ENCODE data around the gene IFI44. TPM values are rescaled to one million over a fixed set of nuclear protein-coding genes. Genes with fewer than 3 reads are reported as not detected.

IFI44 gene
- total and polyA plus RNA-seq, 2 donors from 2014 or later: 21.9 to 42.3 TPM

- FAIRE-seq (no peak), DNase-seq (no peak)
- Histone ChIP-seq H3K27me3 (ENCODE audit: control insufficient read depth, insufficient read depth, low read length) (no peaks in the 10 kb centered on the region), H3K9ac (ENCODE audit: low read length in 3 of 3) (peak overlapping the region in 1 of 3 donors; percentile 18), H3K4me3 (ENCODE audit: low read length in 3 of 3) (peak overlapping the region; percentile 48 to 68 (median 53)), H3K4me1 (ENCODE audit: control insufficient read depth in 2 of 3, insufficient read depth in 2 of 3, low read depth in 1 of 3, low read length in 3 of 3) (no peaks in the 10 kb centered on the region), H3K27ac (ENCODE audit: low read depth in 2 of 2, low read length in 2 of 2) (no peak overlapping the region), H3K36me3 (ENCODE audit: control insufficient read depth in 2 of 3, insufficient read depth in 3 of 3, low read length in 3 of 3) (no peaks in the 10 kb centered on the region), H3K9me3 (ENCODE audit: control insufficient read depth in 2 of 3, insufficient read depth in 1 of 3, low read length in 3 of 3) (peaks cover 0 to 3% (median 0%) of the 10 kb centered on the region in 3 donors)
- intact Hi-C loops (cut with DNase I): no loop called here
- TF ChIP-seq CTCF (IDR thresholded peaks at IDR 0.05; ENCODE audit: borderline replicate concordance, extremely low read depth, insufficient read depth): no peak
Observed at GRCh38 chr1:78650114-78650660, 556 bp downstream of the IFI44 start.

GRCh38 chr1:78651241-78651640 is 1.6 kb downstream of the IFI44 start:
- no peaks in the 10 kb centered on the region for H3K36me3 ChIP-seq (ENCODE audit: control insufficient read depth in 2 of 3, insufficient read depth in 3 of 3, low read length in 3 of 3)
- no peak for FAIRE-seq
- peak overlapping the region in 2 of 3 donors; percentile 48 to 68 for H3K4me3 ChIP-seq (ENCODE audit: low read length in 3 of 3)
- H3K4me1 ChIP-seq (ENCODE audit: control insufficient read depth in 2 of 3, insufficient read depth in 2 of 3, low read depth in 1 of 3, low read length in 3 of 3): no peaks in the 10 kb centered on the region
- TF ChIP-seq CTCF (IDR thresholded peaks at IDR 0.05; ENCODE audit: borderline replicate concordance, extremely low read depth, insufficient read depth): no peak
- no peak overlapping the region for H3K27ac ChIP-seq (ENCODE audit: low read depth in 2 of 2, low read length in 2 of 2)
- H3K27me3 ChIP-seq (ENCODE audit: control insufficient read depth, insufficient read depth, low read length): no peaks in the 10 kb centered on the region
- no peak for DNase-seq
- peaks cover 0 to 3% (median 0%) of the 10 kb centered on the region in 3 donors for H3K9me3 ChIP-seq (ENCODE audit: control insufficient read depth in 2 of 3, insufficient read depth in 1 of 3, low read length in 3 of 3)
- peak overlapping the region in 1 of 3 donors; percentile 46 for H3K9ac ChIP-seq (ENCODE audit: low read length in 3 of 3)
- intact Hi-C loops (cut with DNase I): no loop called here

- Histone ChIP-seq H3K9me3 (ENCODE audit: control insufficient read depth in 2 of 3, insufficient read depth in 1 of 3, low read length in 3 of 3) (peaks cover 0 to 3% (median 0%) of the 10 kb centered on the region in 3 donors), H3K27ac (ENCODE audit: low read depth in 2 of 2, low read length in 2 of 2) (no peak overlapping the region), H3K36me3 (ENCODE audit: control insufficient read depth in 2 of 3, insufficient read depth in 3 of 3, low read length in 3 of 3) (no peaks in the 10 kb centered on the region), H3K27me3 (ENCODE audit: control insufficient read depth, insufficient read depth, low read length) (no peaks in the 10 kb centered on the region), H3K9ac (ENCODE audit: low read length in 3 of 3) (no peak overlapping the region), H3K4me1 (ENCODE audit: control insufficient read depth in 2 of 3, insufficient read depth in 2 of 3, low read depth in 1 of 3, low read length in 3 of 3) (no peaks in the 10 kb centered on the region), H3K4me3 (ENCODE audit: low read length in 3 of 3) (peak overlapping the region in 1 of 3 donors; percentile 48)
- FAIRE-seq (no peak), DNase-seq (no peak)
- TF ChIP-seq CTCF (IDR thresholded peaks at IDR 0.05; ENCODE audit: borderline replicate concordance, extremely low read depth, insufficient read depth): no peak
- intact Hi-C loops (cut with DNase I): no loop called here
Observed at GRCh38 chr1:78652019-78652560, 2.5 kb downstream of the IFI44 start.
